ENCODE measurements around the gene SKOR1. TPM values are rescaled to one million over a fixed set of nuclear protein-coding genes. Genes with fewer than 3 reads are reported as not detected.

SKOR1 gene
- total RNA-seq, 1 donor from 2014 or later = 0.10 TPM

GRCh38 chr15:67820122-67820991 is 5.0 kb upstream of the SKOR1 start:
- DNase-seq (ENCODE audit: low read depth) = no peak

GRCh38 chr15:67820992-67821783 is 4.1 kb upstream of the SKOR1 start:
- no peak for DNase-seq (ENCODE audit: low read depth)

- no peak for DNase-seq (ENCODE audit: low read depth)
Measured at GRCh38 chr15:67821784-67822440, 3.4 kb upstream of the SKOR1 start.

GRCh38 chr15:67822537-67823313 is 2.6 kb upstream of the SKOR1 start:
- no peak for DNase-seq (ENCODE audit: low read depth)

- DNase-seq (ENCODE audit: low read depth) = no peak
Measured at GRCh38 chr15:67823314-67824196, 1.8 kb upstream of the SKOR1 start.

GRCh38 chr15:67824197-67824968 is 926 bp upstream of the SKOR1 start:
- no peak for DNase-seq (ENCODE audit: low read depth)

GRCh38 chr15:67825881-67826716 is 790 bp downstream of the SKOR1 start:
- no peak for DNase-seq (ENCODE audit: low read depth)

GRCh38 chr15:67826717-67827561 is 1.6 kb downstream of the SKOR1 start:
- DNase-seq (ENCODE audit: low read depth) = no peak

GRCh38 chr15:67827562-67828277 is 2.4 kb downstream of the SKOR1 start:
- DNase-seq (ENCODE audit: low read depth) = no peak

- DNase-seq (ENCODE audit: low read depth) = no peak
Measured at GRCh38 chr15:67828278-67828968, 3.1 kb downstream of the SKOR1 start.

GRCh38 chr15:67828969-67829646 is 3.8 kb downstream of the SKOR1 start:
- DNase-seq (ENCODE audit: low read depth) = no peak

- no peak for DNase-seq (ENCODE audit: low read depth)
Measured at GRCh38 chr15:67829647-67830504, 4.6 kb downstream of the SKOR1 start.

GRCh38 chr15:67831363-67831762 is 6.1 kb downstream of the SKOR1 start:
- no peak for DNase-seq (ENCODE audit: low read depth)

- peak; percentile 47 for DNase-seq (ENCODE audit: low read depth)
Measured at GRCh38 chr15:67832031-67832551, 6.8 kb downstream of the SKOR1 start.

Measured in renal cortical epithelial cell (primary cell).